Measurements from ENCODE around the gene MAFG.
A peak's percentile ranks its signal among the peaks of the same experiment; 100 is the strongest.
"Not testable (repeated sequence)": the region's sequence is repeated elsewhere in the genome, so short reads cannot be mapped to it uniquely, and the experiment has no call there.

Gene MAFG

DNA sequence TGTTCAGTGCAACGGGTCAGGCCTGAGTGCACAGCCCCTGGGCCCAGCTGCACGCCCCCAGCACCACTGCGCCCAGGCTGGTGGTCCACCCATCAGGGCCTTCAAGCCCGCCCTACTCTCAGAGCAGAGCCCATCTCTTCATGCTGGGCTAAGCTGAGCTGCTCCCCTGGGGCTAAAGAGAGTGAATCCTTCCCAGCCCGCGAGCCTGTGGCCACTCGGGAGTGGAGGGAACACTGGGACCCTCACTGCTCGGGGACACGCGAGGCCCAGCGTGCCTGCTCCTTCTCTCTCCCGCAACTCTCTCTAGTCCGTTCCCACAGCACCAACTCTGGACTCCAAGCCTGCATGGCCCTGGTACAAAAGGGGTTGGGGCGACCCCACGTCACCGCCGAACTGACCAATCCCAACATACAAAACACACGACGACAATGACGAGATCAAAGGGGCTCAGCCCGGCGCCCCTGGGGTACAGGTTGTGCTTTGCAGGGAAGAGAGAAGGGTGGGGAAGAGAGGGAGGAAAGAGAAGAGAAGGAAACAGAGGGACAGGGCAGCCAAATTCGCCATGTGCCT is 5.5 kb downstream of the MAFG start:
- DNase-seq, result no peak

GRCh38 chr17:81921537-81921862 is 6.0 kb downstream of the MAFG start:
- DNase-seq, result no peak

DNA sequence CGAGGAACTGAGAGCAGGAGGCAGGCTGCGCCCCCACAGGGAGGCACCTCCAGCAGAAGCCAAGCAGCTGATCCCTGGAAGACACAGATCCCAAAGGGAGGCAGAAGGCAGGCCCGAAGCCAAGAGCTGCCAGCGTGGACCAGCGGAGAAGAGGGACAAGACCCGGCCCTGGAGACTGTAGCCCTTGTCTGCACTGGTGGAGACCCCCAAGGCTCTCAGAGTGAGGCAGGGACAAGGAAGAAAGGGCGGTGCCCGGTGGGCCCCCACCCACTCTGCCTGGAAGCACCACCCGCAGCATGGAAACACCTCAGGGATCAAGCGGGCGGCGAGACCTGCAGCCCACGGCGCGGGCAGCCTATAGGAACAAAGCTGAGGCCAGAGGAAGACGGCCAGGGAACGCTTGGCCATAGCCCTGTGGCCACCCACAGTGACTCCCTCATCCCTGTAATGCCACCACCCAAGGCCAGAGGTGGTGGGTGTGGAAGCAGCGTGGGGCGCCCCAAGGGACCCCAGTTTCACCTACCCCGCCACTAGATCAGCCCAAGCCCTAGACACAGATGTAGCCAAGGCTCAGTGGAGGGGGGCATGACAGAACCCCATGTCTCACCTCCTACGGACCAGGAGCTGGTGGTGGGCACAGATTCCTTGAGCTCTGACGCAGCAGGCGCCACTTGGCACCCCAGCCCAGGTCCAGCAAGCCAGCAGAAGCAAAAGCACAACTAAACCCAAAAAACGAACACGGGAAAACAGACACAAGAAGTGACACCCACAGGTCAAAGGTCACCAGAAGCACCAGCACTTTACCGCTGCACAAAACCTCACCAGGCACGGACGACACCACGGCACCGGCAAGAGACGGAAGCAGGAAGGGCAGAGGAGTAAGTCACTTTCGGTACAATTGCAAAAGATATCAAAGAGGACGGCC is 6.7 kb downstream of the MAFG start:
- DNase-seq, result no peak

- no peak for DNase-seq
Observed at GRCh38 chr17:81918832-81919545, 8.5 kb downstream of the MAFG start.

DNA sequence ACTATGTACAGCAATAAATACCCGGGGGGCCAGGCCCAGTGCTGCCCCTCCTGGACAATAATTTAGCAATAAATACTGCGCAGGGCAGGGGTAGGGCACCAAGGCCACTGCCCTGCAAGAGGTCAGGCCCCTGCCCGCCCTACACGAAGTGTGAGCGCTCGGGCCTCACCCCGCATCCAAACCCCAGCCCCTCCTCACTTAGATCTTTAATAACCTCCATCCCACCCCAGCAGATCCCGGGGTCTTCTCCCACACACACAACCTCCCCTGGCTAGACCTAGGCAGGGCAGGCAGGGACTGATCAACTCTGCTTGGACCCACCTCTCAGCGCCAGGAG is 9.2 kb downstream of the MAFG start:
- DNase-seq, result not testable (repeated sequence)

DNA sequence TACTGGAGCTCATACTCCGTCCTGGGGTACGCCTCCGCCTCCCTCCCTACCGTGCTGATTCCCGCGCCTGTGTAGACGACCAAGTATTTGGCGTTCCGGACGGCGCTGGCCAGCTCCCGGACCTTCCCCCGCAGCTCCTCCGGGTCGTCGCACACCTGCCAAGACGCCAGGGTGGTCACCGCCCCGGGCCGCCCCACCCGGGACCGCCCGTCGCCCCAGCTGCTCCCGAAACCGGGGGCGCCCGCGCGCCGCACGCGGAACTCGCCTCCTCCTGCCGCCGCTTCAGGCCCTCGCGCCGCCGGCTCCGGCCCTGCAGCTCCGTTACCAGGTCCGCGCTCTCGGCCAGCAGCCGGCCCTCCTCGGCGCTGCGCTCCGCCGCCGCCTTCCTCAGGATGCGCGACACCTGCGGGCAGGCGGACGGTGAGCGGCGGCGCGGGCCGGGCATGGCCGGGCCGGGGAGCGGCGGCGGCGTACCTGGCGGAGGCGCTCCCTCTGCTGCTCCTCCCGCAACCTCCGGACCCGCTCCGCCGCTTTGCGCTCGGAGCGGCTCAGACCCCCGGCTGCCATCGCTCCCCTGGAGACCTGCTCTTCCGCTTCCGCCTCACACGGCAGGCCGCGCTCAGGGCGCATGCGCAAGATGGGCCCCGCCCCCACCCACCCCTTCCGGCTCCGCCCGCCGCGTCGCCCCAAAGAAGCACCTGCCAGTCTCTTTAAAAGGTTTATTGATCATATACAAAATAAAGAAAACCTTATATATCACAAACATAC is 9.8 kb downstream of the MAFG start, which contains the start of gene SIRT7:
TSS of gene SIRT7 (minus strand) at position 612 of the 768 bp plus-strand sequence. CDS start at position 567, 45 bp downstream.
- peak; percentile 82 for DNase-seq

DNA sequence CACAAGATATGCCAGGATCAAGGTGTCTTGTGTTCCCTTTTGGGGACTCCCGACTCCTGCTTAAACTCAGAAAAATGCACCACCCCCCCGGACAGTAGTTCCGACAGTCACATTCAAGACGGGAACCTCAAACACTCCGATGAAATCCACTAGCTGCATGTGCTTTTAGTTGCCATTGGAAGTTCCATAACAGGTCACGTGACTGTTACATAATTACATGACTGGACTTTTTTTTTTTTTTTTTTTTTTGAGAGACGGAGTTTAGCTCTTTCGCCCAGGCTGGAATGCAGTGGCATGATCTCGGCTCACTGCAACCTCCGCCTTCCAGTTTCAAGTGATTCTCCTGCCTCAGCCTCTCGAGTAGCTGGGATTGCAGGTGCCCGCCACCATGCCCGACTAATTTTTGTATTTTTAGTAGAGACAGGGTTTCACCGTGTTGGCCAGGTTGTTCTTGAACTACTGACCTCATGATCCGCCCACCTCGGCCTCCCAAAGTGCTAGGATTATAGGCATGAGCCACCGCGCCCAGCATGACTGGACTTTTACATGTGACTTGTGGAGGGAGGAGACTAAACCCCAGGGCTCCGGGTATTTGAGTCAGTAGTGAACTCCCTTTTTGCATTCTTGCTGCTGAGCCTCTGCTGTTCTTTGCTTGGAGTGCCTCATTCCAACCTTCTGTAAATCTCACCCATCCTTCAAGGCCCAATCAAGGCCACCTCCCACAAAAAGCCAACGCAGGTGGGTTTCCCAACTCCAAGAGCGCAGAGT is 11.1 kb downstream of the MAFG start:
- DNase-seq, result no peak

GRCh38 chr17:81915331-81915730 is 12.2 kb downstream of the MAFG start:
- no peak for DNase-seq

DNA sequence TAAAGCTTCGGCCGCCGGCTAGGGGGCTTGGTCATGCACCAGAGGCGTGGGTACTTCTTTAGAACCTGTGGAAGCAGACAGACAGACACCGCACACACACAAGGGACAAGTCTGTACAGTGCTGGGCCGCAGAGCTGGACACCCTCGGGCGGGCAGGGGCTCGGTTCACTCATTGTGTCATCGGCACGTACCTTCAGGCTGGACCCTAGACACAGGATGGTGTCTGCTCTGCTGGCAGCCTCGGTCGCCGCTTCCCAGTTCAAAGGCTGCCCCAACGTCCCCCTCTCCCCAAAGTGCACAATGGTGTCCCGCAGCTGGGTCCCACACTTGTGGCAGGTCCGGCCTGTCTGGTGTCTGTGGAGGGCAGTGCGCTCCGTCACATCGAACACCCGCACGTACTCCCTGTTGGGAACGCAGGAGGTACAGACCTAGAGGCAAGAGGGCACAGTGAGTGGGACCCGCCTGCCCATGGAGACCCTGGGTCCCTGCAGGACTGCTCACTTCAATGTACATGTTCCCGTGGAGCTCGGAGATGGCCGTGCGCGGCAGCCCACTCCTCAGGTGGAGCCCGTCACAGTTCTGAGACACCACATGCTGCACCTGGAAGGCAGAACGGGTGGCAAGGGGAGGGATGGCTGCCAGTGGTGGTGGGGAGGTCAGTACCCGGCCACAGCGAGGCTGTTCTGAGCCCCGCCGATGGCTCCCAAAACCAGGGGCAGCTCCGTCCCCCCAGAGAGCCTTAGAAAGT is 13.3 kb downstream of the MAFG start:
- no peak for DNase-seq

GRCh38 chr17:81913394-81914102 is 14.0 kb downstream of the MAFG start:
- DNase-seq, result no peak

DNA sequence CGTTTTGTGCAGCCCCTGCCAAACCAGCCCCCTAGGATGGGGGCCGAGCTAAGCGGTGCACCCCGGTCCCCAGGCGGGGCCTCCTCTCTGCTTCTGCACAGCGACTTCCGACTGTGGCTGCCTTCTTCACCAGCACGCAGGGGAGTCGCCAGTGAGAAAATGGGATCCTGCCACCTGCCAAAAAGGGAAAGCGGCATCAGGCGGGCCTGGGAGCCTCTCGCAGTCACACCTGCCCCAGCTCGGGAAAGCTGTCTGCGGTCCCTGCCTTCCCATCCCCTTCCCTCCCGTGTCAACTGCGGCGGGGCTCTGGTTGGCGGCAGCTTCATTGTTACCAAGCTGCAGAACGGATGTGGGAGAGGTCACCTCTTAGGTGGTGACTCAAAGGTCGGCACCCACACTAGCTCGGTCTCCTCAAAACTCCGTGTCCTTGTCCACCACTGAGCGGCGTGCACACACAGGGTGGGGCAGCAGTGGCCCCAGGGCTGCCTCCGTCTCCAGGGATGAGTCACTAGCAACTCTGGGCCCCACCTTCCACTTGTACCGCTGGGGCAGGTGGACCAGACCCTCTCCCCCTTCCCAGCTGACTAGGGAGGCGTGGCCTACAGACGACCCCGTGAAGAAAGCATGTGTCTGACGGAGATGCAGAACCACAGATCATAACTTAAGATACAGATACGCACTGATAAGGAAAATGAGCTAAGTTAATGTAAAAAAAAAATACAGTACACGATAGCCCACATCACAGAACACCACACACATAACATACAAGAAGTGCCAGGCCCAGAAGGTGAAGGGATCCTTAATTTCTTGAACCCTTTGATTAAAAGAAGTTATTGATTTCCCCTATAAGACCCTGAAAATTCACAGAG is 14.9 kb downstream of the MAFG start:
- no peak for DNase-seq

GRCh38 chr17:81911969-81912368 is 15.6 kb downstream of the MAFG start:
- DNase-seq, result no peak

DNA sequence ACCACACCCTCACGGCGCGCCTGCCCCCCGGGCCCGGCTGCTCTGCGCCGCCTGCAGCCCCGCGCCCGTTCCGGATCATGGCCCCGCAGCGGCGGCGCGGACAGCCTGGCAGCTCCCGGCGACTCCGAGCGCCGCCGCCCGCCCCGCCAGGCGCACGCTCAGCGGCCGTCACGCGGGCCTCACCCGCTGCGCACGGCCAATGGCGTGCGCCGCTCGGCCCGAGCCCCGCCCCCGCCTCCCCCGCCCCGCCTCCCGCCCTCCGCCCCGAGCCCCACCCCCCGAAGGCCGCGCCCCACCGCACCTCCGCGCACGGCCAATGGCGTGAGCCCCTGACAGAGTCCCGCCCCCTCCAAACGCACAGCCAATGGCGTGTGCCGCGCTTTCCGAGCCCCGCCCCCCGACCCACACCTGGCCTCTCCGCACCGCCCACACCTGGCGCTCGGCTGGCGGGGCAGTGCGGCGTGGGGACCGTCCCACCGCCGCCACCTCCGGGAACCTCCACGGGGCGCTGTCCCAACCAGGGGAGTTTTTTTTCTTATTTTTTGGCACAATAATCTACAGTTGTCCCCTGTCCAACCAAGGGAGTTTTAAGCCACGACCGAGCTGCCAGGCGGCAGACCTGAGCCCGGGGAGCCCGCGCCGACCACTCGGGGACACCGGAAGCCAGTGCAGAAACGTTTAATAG is 16.1 kb downstream of the MAFG start, which contains the start of gene PCYT2:
TSS of gene PCYT2 (minus strand) at position 123 of the 685 bp plus-strand sequence. CDS start at position 79, 44 bp downstream.
- peak; percentile 93 for DNase-seq

DNA sequence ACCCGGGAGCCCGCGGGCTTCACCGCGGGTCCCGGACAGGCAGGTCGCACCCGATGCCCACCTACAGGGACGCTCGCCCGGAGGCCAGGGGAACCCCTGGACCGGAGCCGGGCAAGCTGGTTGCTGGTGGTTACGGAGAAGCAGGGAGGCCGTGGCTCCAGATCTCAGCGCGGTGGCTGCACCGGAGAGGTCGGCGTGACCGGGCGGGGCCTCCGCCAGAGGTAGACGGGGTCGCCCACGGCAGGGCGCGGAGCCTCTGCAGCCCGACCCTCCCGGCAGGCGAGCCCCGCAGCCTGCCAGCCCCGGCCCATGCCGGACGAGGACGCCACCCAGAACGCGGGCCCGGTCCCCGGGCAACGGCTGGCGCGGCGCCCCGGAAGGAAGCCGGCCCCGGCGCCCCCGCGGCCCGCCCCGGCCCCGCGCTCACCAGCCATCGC is 16.7 kb downstream of the MAFG start:
- no peak for DNase-seq

DNA sequence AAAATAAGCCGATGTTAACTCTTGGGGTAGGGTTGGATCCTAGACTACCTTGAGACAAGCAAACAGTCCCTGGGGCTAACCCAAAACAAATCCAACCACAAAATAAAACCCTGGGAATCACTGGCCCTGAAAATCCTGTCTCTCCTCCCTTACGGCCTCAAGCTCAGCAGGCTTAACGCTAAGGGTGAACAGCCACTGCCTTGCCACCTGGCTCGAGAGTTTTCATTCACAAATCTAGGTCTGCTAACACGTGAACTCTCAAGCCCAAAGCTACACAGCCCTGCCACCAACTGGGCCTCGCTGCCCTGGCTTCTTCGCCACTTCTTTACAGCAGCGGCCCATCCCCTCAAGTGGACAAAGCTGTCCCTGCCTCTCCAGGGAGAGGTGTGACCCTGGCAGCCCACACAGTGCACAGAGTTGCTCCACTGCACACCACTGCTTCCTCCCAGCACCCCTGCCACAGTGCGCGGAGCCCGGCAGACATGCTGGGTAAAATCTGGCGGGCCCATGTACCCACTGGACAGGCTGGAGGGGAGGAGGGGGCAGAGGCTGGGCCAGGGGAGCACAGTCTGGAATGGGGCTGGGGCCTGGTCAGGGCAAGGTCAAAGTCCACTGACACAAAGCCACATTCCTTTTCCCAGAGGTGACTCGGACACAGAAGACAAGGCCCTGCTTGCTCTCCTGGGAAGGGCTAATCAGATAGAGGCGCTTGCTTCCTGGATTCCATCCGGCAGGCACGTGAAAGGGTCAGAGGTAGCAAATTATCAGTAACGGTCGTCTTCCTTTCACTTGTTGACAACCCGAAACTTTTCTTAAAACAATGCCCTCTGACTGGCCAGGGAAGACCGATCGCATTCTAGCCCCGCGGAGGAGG is 17.3 kb downstream of the MAFG start:
- no peak for DNase-seq

- DNase-seq, result no peak
Observed at GRCh38 chr17:81909231-81909630, 18.3 kb downstream of the MAFG start.

DNA sequence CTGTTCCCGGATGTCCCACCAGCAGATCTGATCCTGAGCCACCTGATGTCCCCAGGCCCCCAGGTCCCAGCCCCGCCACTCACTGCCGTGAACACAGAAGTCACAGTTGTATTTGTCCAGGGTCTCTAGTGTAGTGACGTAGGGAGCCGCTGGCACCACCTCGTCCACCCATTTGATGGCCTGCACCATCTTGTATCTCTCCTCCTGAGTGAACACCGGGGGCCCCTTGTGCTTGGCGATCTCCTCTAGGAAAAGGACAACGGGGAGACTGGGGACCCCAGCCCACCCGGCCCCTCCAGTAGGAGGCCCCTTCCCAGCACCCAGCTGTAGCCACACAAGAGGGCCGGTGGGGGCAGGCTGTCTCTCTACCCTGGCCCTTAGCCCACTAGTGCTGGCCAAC is 18.7 kb downstream of the MAFG start:
- no peak for DNase-seq
